Measurements from ENCODE around the gene CCDC200.

Gene CCDC200

GRCh38 chr17:43224146-43224705, 4.2 kb downstream of the CCDC200 start:
- no peak for TF ChIP-seq ARNTL (CRISPR knock-in tag; IDR thresholded peaks at IDR 0.05; ENCODE audit: borderline replicate concordance, low read depth)
- ATAC-seq = no peak

DNA sequence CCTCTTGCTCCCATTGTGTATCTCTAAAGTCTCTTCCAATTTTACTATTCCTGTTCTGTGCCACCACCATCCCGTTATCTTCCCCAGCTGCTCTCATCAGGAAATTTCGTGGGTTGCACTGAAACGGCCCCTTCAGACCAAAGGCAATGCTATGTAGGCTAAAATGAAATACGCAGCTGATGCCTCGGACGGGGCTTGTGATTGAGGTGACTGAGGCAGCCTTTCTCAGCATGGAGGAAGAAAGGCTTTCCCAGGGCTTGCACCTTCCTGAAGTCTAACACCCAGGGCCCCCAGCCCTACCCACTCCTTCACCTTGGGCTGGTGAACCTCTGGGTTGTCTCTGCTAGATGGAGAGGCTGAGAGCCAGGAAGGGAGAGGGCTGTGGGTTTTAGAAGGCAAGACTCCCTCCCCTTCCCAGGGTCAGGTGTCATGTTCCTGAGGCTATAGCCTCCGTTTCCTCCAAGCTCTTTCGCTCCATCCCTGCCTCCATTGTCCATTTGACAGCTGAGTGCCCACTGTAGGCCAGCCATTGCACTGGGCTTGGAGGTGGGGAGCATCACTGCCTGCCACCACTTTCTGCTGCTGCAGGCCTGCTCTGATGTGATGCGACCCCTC, 7.8 kb downstream of the CCDC200 start:
- no peak for ATAC-seq
- TF ChIP-seq CSDC2 (CRISPR knock-in tag; IDR thresholded peaks at IDR 0.05) (no peak), ZFP3 (CRISPR knock-in tag; IDR thresholded peaks at IDR 0.05) (no peak), OSR1 (CRISPR knock-in tag; IDR thresholded peaks at IDR 0.05) (no peak), ZNF70 (CRISPR knock-in tag; IDR thresholded peaks at IDR 0.05) (no peak), PPARA (CRISPR knock-in tag; IDR thresholded peaks at IDR 0.05; ENCODE audit: borderline replicate concordance) (no peak), RARB (CRISPR knock-in tag; IDR thresholded peaks at IDR 0.05) (no peak), PATZ1 (CRISPR knock-in tag; IDR thresholded peaks at IDR 0.05; ENCODE audit: borderline replicate concordance) (no peak), ZFP30 (CRISPR knock-in tag; IDR thresholded peaks at IDR 0.05) (no peak), BACH2 (CRISPR knock-in tag; IDR thresholded peaks at IDR 0.05; ENCODE audit: borderline replicate concordance) (no peak), SNAI2 (CRISPR knock-in tag; IDR thresholded peaks at IDR 0.05) (no peak)
- TF ChIP-seq, protein P1, sequence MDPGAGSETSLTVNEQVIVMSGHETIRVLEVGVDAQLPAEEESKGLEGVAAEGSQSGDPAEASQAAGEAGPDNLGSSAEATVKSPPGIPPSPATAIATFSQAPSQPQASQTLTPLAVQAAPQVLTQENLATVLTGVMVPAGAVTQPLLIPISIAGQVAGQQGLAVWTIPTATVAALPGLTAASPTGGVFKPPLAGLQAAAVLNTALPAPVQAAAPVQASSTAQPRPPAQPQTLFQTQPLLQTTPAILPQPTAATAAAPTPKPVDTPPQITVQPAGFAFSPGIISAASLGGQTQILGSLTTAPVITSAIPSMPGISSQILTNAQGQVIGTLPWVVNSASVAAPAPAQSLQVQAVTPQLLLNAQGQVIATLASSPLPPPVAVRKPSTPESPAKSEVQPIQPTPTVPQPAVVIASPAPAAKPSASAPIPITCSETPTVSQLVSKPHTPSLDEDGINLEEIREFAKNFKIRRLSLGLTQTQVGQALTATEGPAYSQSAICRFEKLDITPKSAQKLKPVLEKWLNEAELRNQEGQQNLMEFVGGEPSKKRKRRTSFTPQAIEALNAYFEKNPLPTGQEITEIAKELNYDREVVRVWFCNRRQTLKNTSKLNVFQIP (CRISPR knock-in tag; IDR thresholded peaks at IDR 0.05; ENCODE audit: borderline replicate concordance, low read depth) = no peak
- TF ChIP-seq, protein P2, sequence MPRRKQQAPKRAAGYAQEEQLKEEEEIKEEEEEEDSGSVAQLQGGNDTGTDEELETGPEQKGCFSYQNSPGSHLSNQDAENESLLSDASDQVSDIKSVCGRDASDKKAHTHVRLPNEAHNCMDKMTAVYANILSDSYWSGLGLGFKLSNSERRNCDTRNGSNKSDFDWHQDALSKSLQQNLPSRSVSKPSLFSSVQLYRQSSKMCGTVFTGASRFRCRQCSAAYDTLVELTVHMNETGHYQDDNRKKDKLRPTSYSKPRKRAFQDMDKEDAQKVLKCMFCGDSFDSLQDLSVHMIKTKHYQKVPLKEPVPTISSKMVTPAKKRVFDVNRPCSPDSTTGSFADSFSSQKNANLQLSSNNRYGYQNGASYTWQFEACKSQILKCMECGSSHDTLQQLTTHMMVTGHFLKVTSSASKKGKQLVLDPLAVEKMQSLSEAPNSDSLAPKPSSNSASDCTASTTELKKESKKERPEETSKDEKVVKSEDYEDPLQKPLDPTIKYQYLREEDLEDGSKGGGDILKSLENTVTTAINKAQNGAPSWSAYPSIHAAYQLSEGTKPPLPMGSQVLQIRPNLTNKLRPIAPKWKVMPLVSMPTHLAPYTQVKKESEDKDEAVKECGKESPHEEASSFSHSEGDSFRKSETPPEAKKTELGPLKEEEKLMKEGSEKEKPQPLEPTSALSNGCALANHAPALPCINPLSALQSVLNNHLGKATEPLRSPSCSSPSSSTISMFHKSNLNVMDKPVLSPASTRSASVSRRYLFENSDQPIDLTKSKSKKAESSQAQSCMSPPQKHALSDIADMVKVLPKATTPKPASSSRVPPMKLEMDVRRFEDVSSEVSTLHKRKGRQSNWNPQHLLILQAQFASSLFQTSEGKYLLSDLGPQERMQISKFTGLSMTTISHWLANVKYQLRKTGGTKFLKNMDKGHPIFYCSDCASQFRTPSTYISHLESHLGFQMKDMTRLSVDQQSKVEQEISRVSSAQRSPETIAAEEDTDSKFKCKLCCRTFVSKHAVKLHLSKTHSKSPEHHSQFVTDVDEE (CRISPR knock-in tag; IDR thresholded peaks at IDR 0.05) = no peak

- no peak for ATAC-seq
- TF ChIP-seq OSR1 (CRISPR knock-in tag; IDR thresholded peaks at IDR 0.05) (no peak), PPARA (CRISPR knock-in tag; IDR thresholded peaks at IDR 0.05; ENCODE audit: borderline replicate concordance) (no peak), GLIS3 (CRISPR knock-in tag; IDR thresholded peaks at IDR 0.05) (no peak), RARB (CRISPR knock-in tag; IDR thresholded peaks at IDR 0.05) (no peak), ZFP30 (CRISPR knock-in tag; IDR thresholded peaks at IDR 0.05) (no peak), ZNF70 (CRISPR knock-in tag; IDR thresholded peaks at IDR 0.05) (no peak), ZNF565 (CRISPR knock-in tag; conservative IDR thresholded peaks at IDR 0.05; ENCODE audit: low read depth) (no peak), ESRRG (CRISPR knock-in tag; IDR thresholded peaks at IDR 0.05) (no peak), ARNTL (CRISPR knock-in tag; IDR thresholded peaks at IDR 0.05; ENCODE audit: borderline replicate concordance, low read depth) (no peak), ZNF8 (CRISPR knock-in tag; IDR thresholded peaks at IDR 0.05) (no peak), TCF4 (CRISPR knock-in tag; IDR thresholded peaks at IDR 0.05; ENCODE audit: borderline replicate concordance) (no peak), BACH2 (CRISPR knock-in tag; IDR thresholded peaks at IDR 0.05; ENCODE audit: borderline replicate concordance) (no peak), ZFP3 (CRISPR knock-in tag; IDR thresholded peaks at IDR 0.05) (no peak)
- TF ChIP-seq, protein P2 (CRISPR knock-in tag; IDR thresholded peaks at IDR 0.05) = no peak
- TF ChIP-seq, protein P3, sequence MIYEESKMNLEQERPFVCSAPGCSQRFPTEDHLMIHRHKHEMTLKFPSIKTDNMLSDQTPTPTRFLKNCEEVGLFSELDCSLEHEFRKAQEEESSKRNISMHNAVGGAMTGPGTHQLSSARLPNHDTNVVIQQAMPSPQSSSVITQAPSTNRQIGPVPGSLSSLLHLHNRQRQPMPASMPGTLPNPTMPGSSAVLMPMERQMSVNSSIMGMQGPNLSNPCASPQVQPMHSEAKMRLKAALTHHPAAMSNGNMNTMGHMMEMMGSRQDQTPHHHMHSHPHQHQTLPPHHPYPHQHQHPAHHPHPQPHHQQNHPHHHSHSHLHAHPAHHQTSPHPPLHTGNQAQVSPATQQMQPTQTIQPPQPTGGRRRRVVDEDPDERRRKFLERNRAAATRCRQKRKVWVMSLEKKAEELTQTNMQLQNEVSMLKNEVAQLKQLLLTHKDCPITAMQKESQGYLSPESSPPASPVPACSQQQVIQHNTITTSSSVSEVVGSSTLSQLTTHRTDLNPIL (CRISPR knock-in tag; IDR thresholded peaks at IDR 0.05; ENCODE audit: low read depth) = no peak
Measured at GRCh38 chr17:43219746-43220380, 8.6 kb downstream of the CCDC200 start.

Measured in SK-N-SH treated with all-trans-retinoic acid at 6 μM for 48 hours (cell line).